GM18951 (cell line): ENCODE measurements around the gene BRAF.

Source experiments
- POLR2A ChIP-seq: IDR thresholded peaks from 4 replicates; pipeline ENCODE4 v1.6.1; 2011; ENCODE audit warnings: mild to moderate bottlenecking; ENCODE audit not compliant: insufficient read length, insufficient read depth; ENCODE audit errors: extremely low read depth
- in situ Hi-C: fragments of 300-500 bp; cut with MboI; formaldehyde crosslinking; loops from one replicate; pipeline ENCODE4 v1.12.0; 2022; ENCODE audit warnings: low sequenced_read_pairs, mixed read lengths, inconsistent platforms; ENCODE audit not compliant: unreplicated experiment

The BRAF gene

DNA sequence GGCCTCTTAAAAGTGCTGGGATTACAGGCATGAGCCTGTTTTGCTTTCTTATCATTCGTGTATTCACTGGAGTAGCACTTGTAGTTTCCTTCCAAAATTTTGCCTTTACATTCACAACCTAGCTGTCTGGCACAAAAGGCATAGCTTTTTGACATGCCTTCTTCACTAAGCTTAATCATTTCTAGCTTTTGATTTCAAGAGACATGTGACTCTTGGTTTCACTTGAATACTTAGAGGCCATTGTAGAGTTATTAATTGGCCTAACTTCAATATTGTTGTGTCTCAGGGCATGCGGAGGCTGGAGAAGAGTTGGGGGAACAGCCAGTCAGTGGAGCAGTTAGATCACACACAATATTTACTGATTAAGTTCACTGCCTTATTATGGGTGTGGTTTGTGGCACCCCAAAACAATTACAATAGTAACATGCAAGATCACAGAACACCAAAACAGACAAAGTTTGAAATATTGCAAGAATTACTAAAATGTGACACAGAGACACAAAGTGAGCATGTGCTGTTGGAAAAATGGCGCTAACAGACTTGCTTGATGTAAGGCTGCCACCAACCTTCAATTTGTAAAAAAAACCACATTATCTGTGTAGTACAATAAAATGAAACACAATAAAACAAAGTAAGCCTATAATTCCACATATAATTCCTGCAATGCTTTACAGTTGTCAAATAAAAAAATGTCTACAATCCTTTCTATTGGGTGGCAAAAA, 43.1 kb downstream of the BRAF start:
- in situ Hi-C loops: no loop called here
- no peak for TF ChIP-seq POLR2A

DNA sequence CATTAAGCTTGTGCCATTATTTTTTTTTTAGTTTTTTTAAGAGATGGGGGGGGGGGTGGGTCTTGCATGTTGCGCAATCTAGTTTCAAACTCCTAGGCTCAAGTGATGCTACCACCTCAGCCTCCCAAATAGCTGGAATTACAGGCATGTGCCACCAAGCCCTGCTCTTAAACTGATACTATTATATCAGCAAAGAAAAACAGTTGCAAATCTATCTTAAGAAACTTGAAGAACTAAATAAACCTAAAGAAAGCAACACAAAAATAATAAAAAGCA, 47.5 kb downstream of the BRAF start:
- TF ChIP-seq POLR2A: no peak
- in situ Hi-C loops: no loop called here

- TF ChIP-seq POLR2A: no peak
- in situ Hi-C loops: no loop called here
Measured at GRCh38 chr7:140876519-140877248, 48.0 kb downstream of the BRAF start.

DNA sequence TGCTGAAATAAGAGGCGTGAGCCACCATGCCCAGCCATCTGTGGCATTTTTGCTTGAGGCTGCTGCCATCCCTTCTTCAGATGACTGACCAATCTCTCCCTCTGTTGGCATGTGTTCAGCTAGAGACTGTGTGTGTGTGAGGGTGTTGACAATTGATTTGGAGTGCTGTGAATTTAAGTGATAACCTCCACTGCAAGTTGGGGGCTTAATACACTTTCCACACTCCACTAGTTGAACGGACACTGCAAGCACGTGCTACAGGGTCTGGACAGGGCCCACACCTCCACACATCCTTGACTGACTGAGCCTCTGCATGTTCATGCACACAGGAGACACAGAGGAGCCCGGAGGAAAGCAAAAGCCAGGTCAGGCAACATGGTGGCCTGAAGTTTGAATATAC, 51.3 kb downstream of the BRAF start:
- in situ Hi-C loops: no loop called here
- TF ChIP-seq POLR2A: no peak

DNA sequence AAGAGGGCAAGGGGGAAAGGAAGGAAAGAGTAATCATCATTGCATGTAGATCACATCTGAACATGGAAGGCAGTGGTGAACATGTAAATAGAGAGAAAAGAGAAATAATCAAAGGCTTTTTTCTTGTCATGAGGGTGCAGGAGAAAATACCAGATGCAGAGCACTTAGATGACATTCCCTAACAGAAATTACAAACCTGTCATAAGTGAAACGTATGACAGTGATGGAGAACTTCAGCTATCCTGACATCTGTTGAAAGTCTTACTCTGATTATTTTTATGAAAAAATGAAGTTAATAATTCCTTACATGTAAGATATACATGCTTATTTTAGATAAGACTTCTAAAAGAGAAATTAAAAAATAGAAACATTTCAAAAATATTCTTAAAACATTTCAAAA, 54.7 kb downstream of the BRAF start:
- in situ Hi-C loops: no loop called here
- TF ChIP-seq POLR2A: no peak

DNA sequence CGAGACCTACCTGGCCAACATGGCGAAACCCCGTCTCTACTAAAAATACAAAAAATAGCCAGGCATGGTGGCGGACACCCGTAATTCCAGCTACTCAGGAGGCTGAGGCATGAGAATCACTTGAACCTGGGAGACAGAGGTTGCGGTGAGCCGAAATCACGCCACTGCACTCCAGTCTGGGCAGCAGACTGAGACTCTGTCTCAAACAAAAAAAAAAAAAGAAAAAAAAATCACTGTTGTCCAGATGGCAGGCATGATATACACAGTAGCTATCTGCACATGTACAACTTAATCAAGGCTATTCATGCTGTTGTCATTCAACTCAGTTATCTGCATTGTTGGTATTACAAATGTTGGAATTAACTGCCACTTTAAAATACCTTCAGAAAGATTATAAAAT, 55.3 kb downstream of the BRAF start:
- no peak for TF ChIP-seq POLR2A
- in situ Hi-C loops: no loop called here

DNA sequence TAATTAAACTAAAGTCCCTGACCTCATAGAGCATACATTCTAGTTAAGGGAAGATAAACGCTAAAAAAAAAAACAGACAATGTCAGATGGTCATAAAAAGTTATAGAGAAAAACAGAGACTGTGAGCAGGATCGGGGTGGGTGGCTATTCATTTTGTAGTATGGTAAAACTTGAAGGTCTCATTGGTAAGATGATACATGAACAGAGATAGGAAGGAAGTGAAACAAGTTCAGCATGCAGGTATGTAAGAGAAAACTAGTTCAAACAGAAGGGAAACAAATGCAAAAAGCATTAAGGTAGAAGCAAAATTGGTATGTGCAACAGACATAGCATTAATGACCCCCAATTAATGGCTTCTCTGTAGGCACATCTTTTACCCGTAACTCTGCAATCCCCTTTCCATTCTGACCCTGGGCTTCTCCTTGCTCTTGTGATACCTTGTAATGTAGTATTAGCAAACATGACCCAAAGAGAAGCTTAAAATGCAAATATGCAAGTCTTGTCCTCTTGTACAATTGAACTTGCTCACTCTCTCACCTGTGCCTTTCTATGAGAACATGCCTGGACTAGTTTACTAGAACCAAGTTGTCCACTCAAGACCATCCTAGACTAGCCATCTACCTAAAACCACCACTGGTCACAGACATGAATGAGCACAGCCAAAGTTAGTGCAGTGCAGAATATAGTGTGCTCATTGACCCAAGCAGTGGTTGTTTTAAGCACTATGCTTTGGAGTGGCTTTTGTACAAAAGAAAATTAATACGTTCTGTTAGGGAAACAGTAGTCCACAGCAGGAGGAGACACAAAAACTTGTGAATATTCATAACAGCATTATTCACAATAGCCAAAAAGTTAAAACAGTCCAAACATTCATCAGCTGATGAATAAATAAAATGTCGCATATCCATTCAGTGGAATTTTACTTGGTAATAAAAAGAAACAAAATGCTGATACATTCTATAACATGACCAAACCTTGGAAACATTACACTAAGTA, 57.0 kb downstream of the BRAF start:
- in situ Hi-C loops: no loop called here
- TF ChIP-seq POLR2A: no peak

DNA sequence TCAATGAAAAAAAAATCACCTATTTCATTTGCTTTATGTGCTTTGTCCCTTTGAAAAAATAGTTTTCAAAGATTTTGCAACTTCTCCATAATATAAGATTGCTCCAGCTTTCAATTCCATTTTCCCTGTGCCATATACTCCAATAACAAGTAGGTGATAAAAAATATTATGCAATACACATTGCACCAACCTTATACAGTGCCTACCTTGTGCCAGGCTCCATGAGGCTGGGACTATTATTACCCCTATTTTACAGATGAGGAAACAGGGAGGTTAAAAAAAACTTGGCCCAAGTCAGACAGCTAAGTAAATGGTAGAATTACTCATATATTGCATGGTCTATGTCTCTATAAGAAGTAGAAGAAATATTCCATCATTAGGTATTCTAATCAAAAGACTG, 57.8 kb downstream of the BRAF start:
- in situ Hi-C loops: no loop called here
- TF ChIP-seq POLR2A: no peak

GRCh38 chr7:140864732-140865131, 60.0 kb downstream of the BRAF start:
- in situ Hi-C loops: no loop called here

DNA sequence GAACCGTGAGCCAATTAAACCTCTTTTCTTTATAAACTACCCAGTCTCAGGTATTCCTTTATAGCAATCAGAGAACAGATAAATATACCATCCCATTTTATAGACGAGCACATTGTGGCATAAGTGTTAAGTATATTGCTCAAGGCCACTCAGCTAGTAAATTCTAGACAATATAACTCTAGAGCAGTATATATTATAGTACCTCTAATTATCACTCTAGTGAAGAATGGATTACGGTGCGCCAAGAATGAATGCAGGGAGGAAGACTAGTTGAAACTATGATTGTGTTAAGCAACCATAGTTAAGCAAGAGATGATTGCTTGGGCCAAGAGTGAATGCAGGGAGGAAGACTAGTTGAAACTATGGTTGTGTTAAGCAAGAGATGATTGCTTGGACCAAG, 60.9 kb downstream of the BRAF start:
- TF ChIP-seq POLR2A: no peak
- in situ Hi-C loops: no loop called here

More at GRCh38 chr7:140864732-140865131, 60.0 kb downstream of the BRAF start:
- TF ChIP-seq POLR2A: no peak

GRCh38 chr7:140863184-140863583, 61.5 kb downstream of the BRAF start:
- in situ Hi-C loops: no loop called here
- TF ChIP-seq POLR2A: no peak

DNA sequence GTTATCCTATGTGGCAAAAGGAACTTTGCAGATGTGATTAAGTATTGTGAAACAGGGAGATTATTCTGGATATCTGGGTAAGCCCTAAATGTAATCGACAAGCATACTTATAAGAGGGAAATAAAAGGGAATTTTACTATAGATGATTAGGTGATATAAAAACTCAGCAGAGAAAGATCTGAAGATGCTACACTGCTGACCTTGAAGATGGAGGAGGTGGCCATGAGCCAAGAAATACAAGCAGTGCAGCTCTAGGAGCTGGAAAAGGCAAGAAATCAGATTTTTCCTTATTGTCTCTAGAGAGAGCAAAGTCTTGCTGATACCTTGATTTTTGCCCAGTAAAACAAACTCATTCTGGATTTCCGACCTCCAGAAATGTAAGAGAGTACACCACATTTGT, 67.7 kb downstream of the BRAF start:
- no peak for TF ChIP-seq POLR2A
- in situ Hi-C loops: no loop called here

- in situ Hi-C loops: no loop called here
Measured at GRCh38 chr7:140841166-140841715, 83.5 kb downstream of the BRAF start.

More at GRCh38 chr7:140841166-140841715, 83.5 kb downstream of the BRAF start:
- TF ChIP-seq POLR2A: no peak
